ENCODE measurements around the gene TEKT4.
"Not testable (repeated sequence)": the region's sequence is repeated elsewhere in the genome, so short reads cannot be mapped to it uniquely, and the experiment has no call there.

TEKT4 gene, protein sequence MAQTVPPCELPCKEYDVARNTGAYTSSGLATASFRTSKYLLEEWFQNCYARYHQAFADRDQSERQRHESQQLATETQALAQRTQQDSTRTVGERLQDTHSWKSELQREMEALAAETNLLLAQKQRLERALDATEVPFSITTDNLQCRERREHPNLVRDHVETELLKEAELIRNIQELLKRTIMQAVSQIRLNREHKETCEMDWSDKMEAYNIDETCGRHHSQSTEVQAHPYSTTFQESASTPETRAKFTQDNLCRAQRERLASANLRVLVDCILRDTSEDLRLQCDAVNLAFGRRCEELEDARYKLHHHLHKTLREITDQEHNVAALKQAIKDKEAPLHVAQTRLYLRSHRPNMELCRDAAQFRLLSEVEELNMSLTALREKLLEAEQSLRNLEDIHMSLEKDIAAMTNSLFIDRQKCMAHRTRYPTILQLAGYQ

DNA sequence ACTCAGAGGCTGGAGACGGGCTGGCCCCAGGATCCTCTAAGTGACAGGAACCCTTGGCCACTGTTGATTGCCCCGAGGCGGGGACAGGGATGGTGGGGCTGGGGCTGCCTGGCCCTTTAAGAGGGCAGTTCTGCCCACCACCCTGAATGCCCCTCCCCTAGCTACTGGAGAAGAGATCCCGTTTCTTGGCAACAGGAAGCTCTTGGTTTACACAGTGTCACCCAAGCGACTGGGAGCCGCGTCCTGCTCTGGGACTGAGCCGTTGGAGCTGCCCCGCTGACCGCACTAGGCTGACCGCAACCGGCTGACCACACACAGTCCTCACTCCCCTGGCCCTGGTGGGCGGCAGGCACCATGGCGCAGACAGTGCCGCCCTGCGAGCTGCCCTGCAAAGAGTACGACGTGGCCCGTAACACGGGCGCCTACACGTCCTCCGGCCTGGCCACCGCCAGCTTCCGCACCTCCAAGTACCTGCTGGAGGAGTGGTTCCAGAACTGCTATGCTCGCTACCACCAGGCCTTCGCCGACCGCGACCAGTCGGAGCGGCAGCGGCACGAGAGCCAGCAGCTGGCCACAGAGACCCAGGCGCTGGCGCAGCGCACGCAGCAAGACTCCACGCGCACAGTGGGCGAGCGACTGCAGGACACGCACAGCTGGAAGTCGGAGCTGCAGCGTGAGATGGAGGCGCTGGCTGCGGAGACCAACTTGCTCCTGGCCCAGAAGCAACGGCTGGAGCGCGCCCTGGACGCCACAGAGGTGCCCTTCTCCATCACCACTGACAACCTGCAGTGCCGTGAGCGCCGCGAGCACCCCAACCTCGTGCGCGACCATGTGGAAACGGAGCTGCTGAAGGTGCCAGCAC lies at the start of gene TEKT4:
Gene TEKT4, plus strand, starts transcription at position 205 of the 862 bp plus-strand sequence. Its CDS starts 150 bp downstream, at position 355.
- no peaks in the 10 kb centered on the region for H3K27me3 ChIP-seq (ENCODE audit: control insufficient read depth in 2 of 2, insufficient read depth in 2 of 2, low read length in 2 of 2)
- H3K4me1 ChIP-seq (ENCODE audit: control insufficient read depth in 2 of 2, insufficient read depth in 2 of 2, low read length in 2 of 2), result no peaks in the 10 kb centered on the region
- H3K4me3 ChIP-seq (ENCODE audit: low read length in 2 of 2), result no peak within 1 kb of the TSS
- no peaks in the 10 kb centered on the region for H3K36me3 ChIP-seq (ENCODE audit: control insufficient read depth in 2 of 2, insufficient read depth in 2 of 2, low read length in 2 of 2)
- H3K27ac ChIP-seq (ENCODE audit: low read depth in 2 of 2, low read length in 2 of 2), result no peak within 1 kb of the TSS
- H3K9ac ChIP-seq (ENCODE audit: low read depth in 1 of 2, low read length in 2 of 2), result no peak within 1 kb of the TSS
- no peaks in the 10 kb centered on the region for H3K9me3 ChIP-seq (ENCODE audit: control insufficient read depth in 2 of 2, low read length in 2 of 2)

DNA sequence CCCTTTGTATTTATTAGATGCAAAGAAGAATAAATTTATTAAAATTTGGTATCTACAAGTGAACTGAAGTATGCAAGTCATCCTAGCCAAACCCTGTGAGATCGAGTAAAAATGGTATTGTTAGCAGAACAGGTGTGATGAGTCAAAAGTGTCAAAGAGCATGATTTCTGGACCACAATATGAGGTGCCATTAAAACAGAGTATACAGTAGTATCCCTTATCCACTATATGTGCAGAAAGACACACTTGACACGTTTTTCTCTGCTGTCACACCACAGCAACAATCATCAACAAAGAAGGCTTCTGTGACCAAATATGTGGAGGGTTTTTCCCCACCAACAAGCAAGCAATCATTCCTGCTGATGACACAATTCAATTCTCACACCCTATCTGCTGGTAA lies 32.0 kb upstream of the TEKT4 start:
- not testable (repeated sequence) for H3K27ac ChIP-seq (ENCODE audit: low read depth in 2 of 2, low read length in 2 of 2); H3K4me1 ChIP-seq (ENCODE audit: control insufficient read depth in 2 of 2, insufficient read depth in 2 of 2, low read length in 2 of 2); H3K4me3 ChIP-seq (ENCODE audit: low read length in 2 of 2); H3K9me3 ChIP-seq (ENCODE audit: control insufficient read depth in 2 of 2, low read length in 2 of 2); H3K36me3 ChIP-seq (ENCODE audit: control insufficient read depth in 2 of 2, insufficient read depth in 2 of 2, low read length in 2 of 2); H3K9ac ChIP-seq (ENCODE audit: low read depth in 1 of 2, low read length in 2 of 2); H3K27me3 ChIP-seq (ENCODE audit: control insufficient read depth in 2 of 2, insufficient read depth in 2 of 2, low read length in 2 of 2)

DNA sequence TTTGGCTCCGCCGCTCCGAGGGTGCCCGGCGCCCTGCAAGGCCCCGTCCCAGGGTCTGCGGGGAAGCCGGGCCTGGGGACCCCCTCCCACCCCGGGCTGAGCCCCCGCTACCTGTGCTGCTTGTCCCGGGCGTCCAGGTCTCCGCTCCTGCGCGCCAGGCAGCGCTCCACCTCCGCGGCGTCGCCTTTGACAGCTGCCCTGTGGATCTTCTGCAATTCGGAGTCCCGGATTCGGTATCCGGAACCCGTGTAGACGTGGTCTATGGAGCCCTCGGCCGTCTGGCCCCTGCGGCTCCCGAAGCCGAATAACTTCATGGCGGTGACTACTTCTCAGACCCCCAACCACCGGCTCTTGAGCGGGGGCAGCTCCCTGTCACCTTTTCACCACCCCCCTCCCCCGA lies 14.4 kb upstream of the TEKT4 start:
- H3K27ac ChIP-seq (ENCODE audit: low read depth in 2 of 2, low read length in 2 of 2); H3K4me1 ChIP-seq (ENCODE audit: control insufficient read depth in 2 of 2, insufficient read depth in 2 of 2, low read length in 2 of 2); H3K27me3 ChIP-seq (ENCODE audit: control insufficient read depth in 2 of 2, insufficient read depth in 2 of 2, low read length in 2 of 2); H3K9me3 ChIP-seq (ENCODE audit: control insufficient read depth in 2 of 2, low read length in 2 of 2); H3K9ac ChIP-seq (ENCODE audit: low read depth in 1 of 2, low read length in 2 of 2); H3K4me3 ChIP-seq (ENCODE audit: low read length in 2 of 2); H3K36me3 ChIP-seq (ENCODE audit: control insufficient read depth in 2 of 2, insufficient read depth in 2 of 2, low read length in 2 of 2): not testable (repeated sequence)

DNA sequence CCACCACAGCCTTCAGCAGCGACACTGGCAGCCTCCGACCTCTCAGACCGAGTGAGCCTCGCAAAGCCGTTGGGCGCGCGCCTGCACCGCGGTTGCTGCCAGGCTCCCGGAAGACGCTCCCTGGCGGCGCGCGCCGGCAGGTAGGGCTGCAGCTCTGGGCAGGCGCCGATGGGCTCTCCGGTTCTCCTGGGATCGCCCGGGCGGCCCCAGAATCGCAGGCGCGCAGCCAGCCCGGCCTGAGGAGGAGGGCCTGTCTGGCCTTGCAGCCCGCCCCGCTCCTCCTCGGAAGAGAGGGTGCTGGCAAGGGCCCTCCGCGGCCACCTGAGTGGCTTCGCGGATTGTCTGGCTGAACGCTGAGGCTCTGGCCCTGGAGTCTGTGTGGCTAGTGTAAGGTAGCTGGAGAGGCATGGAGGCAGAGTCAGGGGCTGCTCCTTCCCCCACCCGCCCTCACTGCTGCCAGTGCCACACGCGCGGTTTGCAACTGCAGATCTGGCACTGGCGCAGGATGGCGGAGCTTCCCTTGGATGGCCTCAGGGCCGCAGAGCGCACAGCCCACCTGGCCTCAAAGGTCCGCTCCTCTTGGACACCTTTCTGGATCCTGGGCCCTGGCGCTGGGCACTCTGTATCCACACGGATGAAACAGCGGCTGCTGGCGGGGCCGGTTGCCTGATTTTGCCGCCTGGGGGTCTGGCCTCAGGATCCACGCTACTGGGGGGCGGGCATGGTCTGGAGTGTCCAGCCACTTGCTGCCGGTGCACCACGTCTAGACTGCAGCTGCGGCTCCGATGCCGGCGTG lies 13.7 kb upstream of the TEKT4 start:
- not testable (repeated sequence) for H3K9ac ChIP-seq (ENCODE audit: low read depth in 1 of 2, low read length in 2 of 2); H3K9me3 ChIP-seq (ENCODE audit: control insufficient read depth in 2 of 2, low read length in 2 of 2); H3K27ac ChIP-seq (ENCODE audit: low read depth in 2 of 2, low read length in 2 of 2); H3K27me3 ChIP-seq (ENCODE audit: control insufficient read depth in 2 of 2, insufficient read depth in 2 of 2, low read length in 2 of 2); H3K4me3 ChIP-seq (ENCODE audit: low read length in 2 of 2); H3K4me1 ChIP-seq (ENCODE audit: control insufficient read depth in 2 of 2, insufficient read depth in 2 of 2, low read length in 2 of 2); H3K36me3 ChIP-seq (ENCODE audit: control insufficient read depth in 2 of 2, insufficient read depth in 2 of 2, low read length in 2 of 2)

DNA sequence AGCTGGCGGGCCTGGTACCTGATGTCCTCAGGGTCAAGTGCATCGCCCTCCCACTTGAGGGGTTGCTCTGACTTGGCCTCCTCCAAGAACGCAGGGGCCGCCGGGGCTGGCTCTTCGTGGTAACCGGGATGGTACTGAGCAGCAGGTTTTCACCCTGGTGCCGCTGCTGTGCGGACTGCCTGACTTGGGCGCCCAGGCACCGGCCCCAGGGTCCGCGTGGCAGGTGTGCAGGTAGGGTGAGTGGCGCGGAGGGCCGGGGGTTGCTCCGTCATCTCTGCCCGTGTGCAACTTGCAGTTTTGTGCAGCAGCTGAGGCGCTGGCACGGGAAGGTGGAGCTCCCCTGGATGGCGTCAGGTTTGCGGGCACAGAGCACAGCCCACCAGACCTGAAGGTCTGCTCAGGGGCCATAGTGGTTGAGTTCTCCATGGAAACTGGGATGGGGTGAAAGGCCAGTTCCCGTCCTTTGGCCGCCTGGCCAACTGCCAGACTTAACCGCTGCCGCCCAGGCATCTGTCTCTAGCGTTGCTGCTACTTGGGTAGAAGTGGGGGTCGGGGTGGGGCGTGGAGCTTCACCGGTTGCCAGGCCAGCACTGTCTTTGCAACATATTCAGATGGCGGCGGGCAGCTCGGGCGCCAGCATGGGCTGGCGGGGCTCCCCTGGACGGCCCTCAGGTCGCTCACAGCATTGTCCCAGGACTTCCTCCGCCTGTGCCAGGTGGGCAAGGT lies 12.9 kb upstream of the TEKT4 start:
- not testable (repeated sequence) for H3K27me3 ChIP-seq (ENCODE audit: control insufficient read depth in 2 of 2, insufficient read depth in 2 of 2, low read length in 2 of 2); H3K36me3 ChIP-seq (ENCODE audit: control insufficient read depth in 2 of 2, insufficient read depth in 2 of 2, low read length in 2 of 2); H3K4me1 ChIP-seq (ENCODE audit: control insufficient read depth in 2 of 2, insufficient read depth in 2 of 2, low read length in 2 of 2); H3K9ac ChIP-seq (ENCODE audit: low read depth in 1 of 2, low read length in 2 of 2); H3K9me3 ChIP-seq (ENCODE audit: control insufficient read depth in 2 of 2, low read length in 2 of 2); H3K4me3 ChIP-seq (ENCODE audit: low read length in 2 of 2); H3K27ac ChIP-seq (ENCODE audit: low read depth in 2 of 2, low read length in 2 of 2)

DNA sequence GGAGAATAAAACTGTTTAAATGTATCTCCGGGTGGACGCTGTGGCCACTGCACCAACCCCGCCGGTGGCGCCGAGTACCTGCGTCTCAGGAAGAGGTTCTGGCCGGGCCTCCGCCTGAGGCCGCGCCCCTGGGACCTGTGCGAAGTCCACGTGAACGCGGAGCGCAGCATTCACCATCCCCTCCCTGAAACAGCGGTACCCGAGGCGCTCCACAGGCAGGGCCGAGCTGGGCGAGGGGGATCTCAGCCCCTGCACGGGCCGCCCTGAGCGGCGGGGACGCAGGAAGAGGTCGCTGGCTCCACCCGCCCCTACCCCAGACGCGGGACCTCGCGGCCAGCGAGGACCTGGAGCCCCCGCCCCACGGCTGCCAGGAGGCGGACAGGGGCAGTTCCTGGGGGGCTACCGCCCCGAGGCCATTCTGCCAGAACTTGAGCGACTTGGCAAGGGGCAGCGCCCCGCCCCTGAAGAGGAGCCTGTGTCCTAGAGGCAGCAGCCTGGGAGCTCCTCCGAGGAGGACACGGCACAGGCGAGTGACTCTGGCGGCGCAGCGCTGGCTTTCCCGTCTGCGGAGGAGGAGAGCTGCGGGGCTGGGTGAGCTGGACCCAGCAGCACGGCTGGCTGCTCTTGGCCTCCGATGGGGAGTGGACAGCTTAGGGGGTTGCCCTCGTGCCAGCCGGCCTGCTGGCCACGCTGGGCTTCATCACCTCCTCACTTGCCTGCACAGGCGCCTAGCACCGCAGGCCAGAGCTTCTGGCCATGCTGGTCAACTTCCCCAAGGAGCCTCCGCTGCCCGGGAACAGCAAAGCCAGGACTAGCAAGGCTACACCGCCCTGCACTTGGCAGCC lies 9.7 kb upstream of the TEKT4 start:
- no peak overlapping the region for H3K4me3 ChIP-seq (ENCODE audit: low read length in 2 of 2)
- no peaks in the 10 kb centered on the region for H3K9me3 ChIP-seq (ENCODE audit: control insufficient read depth in 2 of 2, low read length in 2 of 2)
- H3K4me1 ChIP-seq (ENCODE audit: control insufficient read depth in 2 of 2, insufficient read depth in 2 of 2, low read length in 2 of 2), result no peaks in the 10 kb centered on the region
- no peak overlapping the region for H3K9ac ChIP-seq (ENCODE audit: low read depth in 1 of 2, low read length in 2 of 2)
- H3K36me3 ChIP-seq (ENCODE audit: control insufficient read depth in 2 of 2, insufficient read depth in 2 of 2, low read length in 2 of 2), result no peaks in the 10 kb centered on the region
- peaks cover 5 to 6% of the 10 kb centered on the region in 2 donors for H3K27me3 ChIP-seq (ENCODE audit: control insufficient read depth in 2 of 2, insufficient read depth in 2 of 2, low read length in 2 of 2)
- no peak overlapping the region for H3K27ac ChIP-seq (ENCODE audit: low read depth in 2 of 2, low read length in 2 of 2)

DNA sequence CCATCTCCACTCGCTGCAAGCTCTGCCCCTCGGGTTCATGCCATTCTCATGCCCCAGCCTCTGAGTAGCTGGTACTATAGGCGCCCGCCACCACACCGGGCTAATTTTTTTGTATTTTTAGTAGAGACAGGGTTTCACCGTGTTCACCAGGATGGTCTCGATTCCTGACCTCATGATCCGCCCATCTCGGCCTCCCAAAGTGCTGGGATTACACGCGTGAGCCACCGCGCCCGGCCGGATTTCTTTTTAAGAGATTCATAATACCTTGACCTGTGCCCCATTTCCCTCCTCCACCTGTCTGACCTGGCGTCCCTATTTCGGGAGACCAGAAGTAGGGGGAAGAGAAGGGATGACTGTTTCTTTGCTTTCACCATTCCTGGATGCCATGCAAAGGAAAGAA lies 8.3 kb upstream of the TEKT4 start:
- H3K9ac ChIP-seq (ENCODE audit: low read depth in 1 of 2, low read length in 2 of 2); H3K27me3 ChIP-seq (ENCODE audit: control insufficient read depth in 2 of 2, insufficient read depth in 2 of 2, low read length in 2 of 2); H3K4me1 ChIP-seq (ENCODE audit: control insufficient read depth in 2 of 2, insufficient read depth in 2 of 2, low read length in 2 of 2); H3K36me3 ChIP-seq (ENCODE audit: control insufficient read depth in 2 of 2, insufficient read depth in 2 of 2, low read length in 2 of 2); H3K9me3 ChIP-seq (ENCODE audit: control insufficient read depth in 2 of 2, low read length in 2 of 2); H3K27ac ChIP-seq (ENCODE audit: low read depth in 2 of 2, low read length in 2 of 2); H3K4me3 ChIP-seq (ENCODE audit: low read length in 2 of 2): not testable (repeated sequence)

DNA sequence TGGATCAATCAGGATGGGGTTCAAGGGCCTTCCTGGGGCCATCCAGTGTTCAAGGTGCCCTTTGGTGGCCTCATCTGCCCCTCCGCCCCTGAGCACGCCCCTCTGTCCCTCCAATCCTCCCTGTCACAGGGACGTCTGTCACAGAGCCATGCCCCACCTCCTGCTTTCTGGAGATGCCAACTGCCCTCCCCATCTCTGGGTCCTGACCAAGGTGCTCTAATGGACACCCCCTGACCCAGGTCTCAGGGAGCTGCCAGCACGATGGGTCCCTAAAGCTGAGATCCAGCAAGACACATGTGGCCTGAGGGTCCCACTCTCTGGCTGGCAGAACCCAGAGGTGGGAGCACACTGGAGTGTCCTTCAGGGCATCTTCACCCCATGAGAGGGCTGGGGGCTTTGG lies 2.1 kb upstream of the TEKT4 start:
- H3K9ac ChIP-seq (ENCODE audit: low read depth in 1 of 2, low read length in 2 of 2), result no peak overlapping the region
- no peak overlapping the region for H3K4me3 ChIP-seq (ENCODE audit: low read length in 2 of 2)
- no peaks in the 10 kb centered on the region for H3K36me3 ChIP-seq (ENCODE audit: control insufficient read depth in 2 of 2, insufficient read depth in 2 of 2, low read length in 2 of 2)
- H3K27ac ChIP-seq (ENCODE audit: low read depth in 2 of 2, low read length in 2 of 2), result no peak overlapping the region
- H3K27me3 ChIP-seq (ENCODE audit: control insufficient read depth in 2 of 2, insufficient read depth in 2 of 2, low read length in 2 of 2), result no peaks in the 10 kb centered on the region
- no peaks in the 10 kb centered on the region for H3K4me1 ChIP-seq (ENCODE audit: control insufficient read depth in 2 of 2, insufficient read depth in 2 of 2, low read length in 2 of 2)
- H3K9me3 ChIP-seq (ENCODE audit: control insufficient read depth in 2 of 2, low read length in 2 of 2), result no peaks in the 10 kb centered on the region

All from mucosa of rectum (tissue), 2 donors.